ENCODE measurements around the gene ALDH1L1. TPM values are rescaled to one million over a fixed set of nuclear protein-coding genes. Genes with fewer than 3 reads are reported as not detected.

The ALDH1L1 gene
- total and polyA plus RNA-seq, 2 donors (not counting 1 experiment from before 2014, with no cell fraction given), result not detected

GRCh38 chr3:126170073-126170777 lies 10.2 kb downstream of the ALDH1L1 start:
- no peak overlapping the region for H3K4me3 Mint-ChIP-seq
- Histone ChIP-seq H2AFZ (ENCODE audit: insufficient read depth, low read depth, low read length, poor library complexity, severe bottlenecking) (no peak overlapping the region), H3K9ac (ENCODE audit: low read length) (no peak overlapping the region), H3K79me2 (ENCODE audit: control insufficient read depth, insufficient read depth, low read length) (no peaks in the 10 kb centered on the region), H3K4me1 (ENCODE audit: control insufficient read depth in 2 of 2, insufficient read depth in 2 of 2, low read length in 2 of 2) (no peaks in the 10 kb centered on the region), H3K27me3 (replicated peaks in 1 of 4; ENCODE audit: control extremely low read depth in 1 of 4, control insufficient read depth in 3 of 4, insufficient read depth in 4 of 4, low read length in 3 of 4) (peaks cover 0 to 7% (median 1%) of the 10 kb centered on the region in 4 experiments), H3K4me2 (replicated peaks; ENCODE audit: low read depth, low read length, poor library complexity, severe bottlenecking) (no peak overlapping the region), H3K36me3 (replicated peaks in 1 of 2; ENCODE audit: control extremely low read depth in 1 of 2, control insufficient read depth in 1 of 2, extremely low read depth in 1 of 2, insufficient read depth in 2 of 2, low read length in 1 of 2) (no peaks in the 10 kb centered on the region), H3K27ac (ENCODE audit: low read length in 2 of 2) (no peak overlapping the region), H3K4me3 (ENCODE audit: control extremely low read depth in 1 of 5, extremely low read depth in 1 of 5, insufficient read depth in 1 of 5, low read depth in 2 of 5, low read length in 4 of 5) (no peak overlapping the region), H3K9me3 (ENCODE audit: control extremely low read depth in 1 of 3, control insufficient read depth in 2 of 3, insufficient read depth in 1 of 3, low read length in 2 of 3) (peaks cover 0 to 3% (median 0%) of the 10 kb centered on the region in 3 donors), H4K20me1 (ENCODE audit: control insufficient read depth, insufficient read depth, low read length, poor library complexity, severe bottlenecking) (no peaks in the 10 kb centered on the region)
- no peaks in the 10 kb centered on the region for H3K4me1 Mint-ChIP-seq
- 100% methylated on average over 2 of the region's 8 CpGs for WGBS (ENCODE audit: insufficient coverage)
- ATAC-seq (ENCODE audit: low read depth) (no peak), DNase-seq (no peak)
- intact Hi-C loops (cut with micrococcal nuclease), result no loop called here
- ChIA-PET CTCF (no interaction called here), POLR2A (no interaction called here)
- no peak for TF ChIP-seq EZH2 (IDR thresholded peaks at IDR 0.05; ENCODE audit: borderline replicate concordance, insufficient read depth, low read depth, low read length, poor library complexity, severe bottlenecking)
- TF ChIP-seq CTCF (IDR thresholded peaks at IDR 0.05), result no peak
- peaks cover 37% of the 10 kb centered on the region for H3K27me3 Mint-ChIP-seq
- H3K27ac Mint-ChIP-seq, result no peak overlapping the region
- H3K9me3 Mint-ChIP-seq (ENCODE audit: insufficient read depth), result no peaks in the 10 kb centered on the region

GRCh38 chr3:126167566-126167965 lies 12.8 kb downstream of the ALDH1L1 start:
- Histone ChIP-seq H3K4me1 (ENCODE audit: control insufficient read depth in 2 of 2, insufficient read depth in 2 of 2, low read length in 2 of 2) (no peaks in the 10 kb centered on the region), H3K4me3 (ENCODE audit: control extremely low read depth in 1 of 5, extremely low read depth in 1 of 5, insufficient read depth in 1 of 5, low read depth in 2 of 5, low read length in 4 of 5) (no peak overlapping the region), H3K36me3 (replicated peaks in 1 of 2; ENCODE audit: control extremely low read depth in 1 of 2, control insufficient read depth in 1 of 2, extremely low read depth in 1 of 2, insufficient read depth in 2 of 2, low read length in 1 of 2) (no peaks in the 10 kb centered on the region), H3K9ac (ENCODE audit: low read length) (no peak overlapping the region), H3K79me2 (ENCODE audit: control insufficient read depth, insufficient read depth, low read length) (no peaks in the 10 kb centered on the region), H2AFZ (ENCODE audit: insufficient read depth, low read depth, low read length, poor library complexity, severe bottlenecking) (no peak overlapping the region), H3K4me2 (replicated peaks; ENCODE audit: low read depth, low read length, poor library complexity, severe bottlenecking) (no peak overlapping the region), H4K20me1 (ENCODE audit: control insufficient read depth, insufficient read depth, low read length, poor library complexity, severe bottlenecking) (no peaks in the 10 kb centered on the region), H3K9me3 (ENCODE audit: control extremely low read depth in 1 of 3, control insufficient read depth in 2 of 3, insufficient read depth in 1 of 3, low read length in 2 of 3) (peaks cover 0 to 4% (median 0%) of the 10 kb centered on the region in 3 donors), H3K27ac (ENCODE audit: low read length in 2 of 2) (no peak overlapping the region), H3K27me3 (replicated peaks in 1 of 4; ENCODE audit: control extremely low read depth in 1 of 4, control insufficient read depth in 3 of 4, insufficient read depth in 4 of 4, low read length in 3 of 4) (peaks cover 0 to 7% (median under 1%) of the 10 kb centered on the region in 4 experiments)
- 95% methylated on average over 3 of the region's 4 CpGs for WGBS (ENCODE audit: insufficient coverage)
- no peak overlapping the region for H3K27ac Mint-ChIP-seq
- peaks cover 38% of the 10 kb centered on the region for H3K27me3 Mint-ChIP-seq
- intact Hi-C loops (cut with micrococcal nuclease), result no loop called here
- CTCF ChIA-PET, result interaction anchor here (1.1 kb wide), 1 partner anchor 18 kb away, joined by 3 read pairs; no protein-coding TSS in a partner anchor
- TF ChIP-seq CTCF (IDR thresholded peaks at IDR 0.05), result no peak
- no peak for TF ChIP-seq EZH2 (IDR thresholded peaks at IDR 0.05; ENCODE audit: borderline replicate concordance, insufficient read depth, low read depth, low read length, poor library complexity, severe bottlenecking)
- H3K4me3 Mint-ChIP-seq, result no peak overlapping the region
- ATAC-seq (ENCODE audit: low read depth), result no peak
- no peaks in the 10 kb centered on the region for H3K9me3 Mint-ChIP-seq (ENCODE audit: insufficient read depth)
- POLR2A ChIA-PET, result no interaction called here
- no peak for DNase-seq
- H3K4me1 Mint-ChIP-seq, result no peaks in the 10 kb centered on the region
